H9 (cell line): Measurements from ENCODE around the gene ALOX12B. TPM values are rescaled to one million over a fixed set of nuclear protein-coding genes. Genes with fewer than 3 reads are reported as not detected.

Experiments used
- DNase-seq: peaks from one replicate; pipeline ENCODE4 v3.0.0-alpha.2; 2017
- H2AFZ ChIP-seq: one replicate; pipeline ENCODE4 v1.6.1; 2013; ENCODE audit warnings: mild to moderate bottlenecking, low read length, control low read depth, moderate library complexity
- H2AK5ac ChIP-seq: 2 replicates; pipeline ENCODE4 v1.6.1; 2013; ENCODE audit warnings: low read length, control low read depth, mixed read lengths; ENCODE audit not compliant: insufficient read length
- H2BK120ac ChIP-seq: one replicate; pipeline ENCODE4 v1.6.1; 2013; ENCODE audit warnings: low read depth, mild to moderate bottlenecking, low read length, control low read depth, inconsistent platforms; ENCODE audit not compliant: poor library complexity, severe bottlenecking
- H2BK12ac ChIP-seq: 2 replicates; pipeline ENCODE4 v1.6.1; 2013; ENCODE audit warnings: low read length, control low read depth, mixed read lengths, low read depth; ENCODE audit not compliant: insufficient read length
- H2BK15ac ChIP-seq: 2 replicates; pipeline ENCODE4 v1.6.1; 2013; ENCODE audit warnings: low read depth, low read length, control low read depth
- H2BK20ac ChIP-seq: one replicate; pipeline ENCODE4 v1.6.1; 2013; ENCODE audit warnings: low read depth, mild to moderate bottlenecking, low read length, control low read depth, inconsistent platforms; ENCODE audit not compliant: poor library complexity, severe bottlenecking
- H2BK5ac ChIP-seq: 2 replicates; pipeline ENCODE4 v1.6.1; 2013; ENCODE audit warnings: low read length, control low read depth, mixed read lengths; ENCODE audit not compliant: insufficient read length
- H3K14ac ChIP-seq: 2 replicates; pipeline ENCODE4 v1.6.1; 2013; ENCODE audit warnings: low read length, control low read depth; ENCODE audit not compliant: insufficient read depth
- H3K18ac ChIP-seq: 2 replicates; pipeline ENCODE4 v1.6.1; 2013; ENCODE audit warnings: low read depth, mild to moderate bottlenecking, mixed read lengths, low read length, control low read depth; ENCODE audit not compliant: insufficient read length
- H3K23ac ChIP-seq: 2 replicates; pipeline ENCODE4 v1.6.1; 2013; ENCODE audit warnings: low read length, control low read depth, mixed read lengths, low read depth; ENCODE audit not compliant: insufficient read length
- H3K23me2 ChIP-seq: 2 replicates; pipeline ENCODE4 v1.6.1; 2013; ENCODE audit warnings: low read depth, mild to moderate bottlenecking, mixed read lengths, low read length, control low read depth; ENCODE audit not compliant: insufficient read length, poor library complexity, severe bottlenecking
- H3K27ac ChIP-seq: 2 replicates; pipeline ENCODE4 v1.5.1; 2013; ENCODE audit warnings: low read length, control low read depth, mixed read lengths, low read depth; ENCODE audit not compliant: insufficient read length
- H3K27me3 ChIP-seq: 2 replicates; pipeline ENCODE4 v1.6.1; 2013; ENCODE audit warnings: low read length, control low read depth, inconsistent platforms; ENCODE audit not compliant: insufficient read depth
- H3K4ac ChIP-seq: 2 replicates; pipeline ENCODE4 v1.6.1; 2013; ENCODE audit warnings: low read depth, mild to moderate bottlenecking, control low read depth, inconsistent platforms, low read length, moderate library complexity
- H3K4me1 ChIP-seq: 2 replicates; pipeline ENCODE4 v1.6.1; 2013; ENCODE audit warnings: low read length, control low read depth, inconsistent platforms; ENCODE audit not compliant: insufficient read depth
- H3K4me2 ChIP-seq: 2 replicates; pipeline ENCODE4 v1.6.1; 2013; ENCODE audit warnings: low read length, control low read depth, mixed read lengths; ENCODE audit not compliant: insufficient read length, insufficient read depth
- H3K56ac ChIP-seq: 2 replicates; pipeline ENCODE4 v1.6.1; 2013; ENCODE audit warnings: low read depth, mild to moderate bottlenecking, mixed read lengths, low read length, control low read depth; ENCODE audit not compliant: insufficient read length
- H3K79me1 ChIP-seq: 2 replicates; pipeline ENCODE4 v1.6.1; 2013; ENCODE audit warnings: low read depth, mild to moderate bottlenecking, moderate library complexity, low read length, control low read depth, inconsistent platforms; ENCODE audit not compliant: insufficient read depth, poor library complexity, severe bottlenecking
- H3K79me2 ChIP-seq: 2 replicates; pipeline ENCODE4 v1.6.1; 2013; ENCODE audit warnings: low read length, control low read depth, inconsistent platforms; ENCODE audit not compliant: insufficient read depth
- H3K9ac ChIP-seq: 2 replicates; pipeline ENCODE4 v1.6.1; 2013; ENCODE audit warnings: low read length, control low read depth, mixed read lengths; ENCODE audit not compliant: insufficient read length; ENCODE audit errors: extremely low read depth
- H3K9me3 ChIP-seq: one replicate; pipeline ENCODE4 v1.6.1; 2013; ENCODE audit warnings: low read depth, low read length, inconsistent platforms; ENCODE audit not compliant: control insufficient read depth
- H3T11ph ChIP-seq: one replicate; pipeline ENCODE4 v1.6.1; 2013; ENCODE audit warnings: mild to moderate bottlenecking, low read length, control low read depth, inconsistent platforms
- H4K20me1 ChIP-seq: one replicate; pipeline ENCODE4 v1.6.1; 2013; ENCODE audit not compliant: control insufficient read depth, insufficient read length, insufficient read depth
- H4K5ac ChIP-seq: 2 replicates; pipeline ENCODE4 v1.6.1; 2013; ENCODE audit warnings: low read depth, mild to moderate bottlenecking, mixed read lengths, low read length, control low read depth; ENCODE audit not compliant: insufficient read length
- H4K8ac ChIP-seq: replicated peaks from 2 replicates; pipeline ENCODE4 v1.6.1; 2013; ENCODE audit warnings: low read length, control low read depth, mixed read lengths, low read depth; ENCODE audit not compliant: insufficient read length
- H4K91ac ChIP-seq: 2 replicates; pipeline ENCODE4 v1.6.1; 2013; ENCODE audit warnings: low read depth, mild to moderate bottlenecking, moderate library complexity, mixed read lengths, low read length, control low read depth; ENCODE audit not compliant: insufficient read length
- H3K27ac Mint-ChIP-seq, 3 experiments: 2 replicates in 2 of 3; 3 replicates in 1 of 3; pipeline ENCODE4 v1.8.0; 2020 to 2021; ENCODE audit warnings: mixed read lengths in 3 of 3, mild to moderate bottlenecking in 1 of 3, moderate library complexity in 1 of 3
- H3K27me3 Mint-ChIP-seq: 2 replicates; pipeline ENCODE4 v1.8.0; 2021; ENCODE audit warnings: low read depth, mild to moderate bottlenecking, moderate library complexity, mixed read lengths
- H3K36me3 Mint-ChIP-seq, 3 experiments: 2 replicates in 2 of 3; 3 replicates in 1 of 3; pipeline ENCODE4 v1.8.0; 2020 to 2021; ENCODE audit warnings: low read depth in 3 of 3, mixed read lengths in 3 of 3; ENCODE audit not compliant: insufficient read depth in 1 of 3
- H3K4me1 Mint-ChIP-seq, 2 experiments: 2 replicates each; pipeline ENCODE4 v1.8.0; 2020; ENCODE audit warnings: mixed read lengths in 2 of 2
- H3K4me3 Mint-ChIP-seq, 2 experiments: 2 replicates in 1 of 2; 3 replicates in 1 of 2; pipeline ENCODE4 v1.8.0; 2020 to 2021; ENCODE audit warnings: mild to moderate bottlenecking in 2 of 2, mixed read lengths in 2 of 2, moderate library complexity in 1 of 2
- H3K9me3 Mint-ChIP-seq, 2 experiments: 2 replicates in 1 of 2; 3 replicates in 1 of 2; pipeline ENCODE4 v1.8.0; 2020; ENCODE audit warnings: mild to moderate bottlenecking in 2 of 2, mixed read lengths in 2 of 2, moderate library complexity in 1 of 2
- CTCF ChIP-seq: fragments of 200-600 bp; sonication (generic); conservative IDR thresholded peaks from 3 replicates; pipeline ENCODE4 v1.8.0; 2021; ENCODE audit warnings: antibody characterized with exemption, mild to moderate bottlenecking
- WGBS: extraction: QIAGEN DNeasy Blood & Tissue Kit; methylation state at CpG from one replicate; pipeline ENCODE4 v1.1.7; 2013; ENCODE audit warnings: missing lambda C conversion rate, low lambda C conversion rate, mixed read lengths; ENCODE audit not compliant: insufficient read length; ENCODE audit errors: extremely low coverage; 5-methylcytosine and 5-hydroxymethylcytosine counted together
- total RNA-seq: library from RNA; stranded (reverse); gene quantifications from 2 replicates; pipeline ENCODE4 v1.2.1, GENCODE V29; 2021

ALOX12B gene
- total RNA-seq, 1 experiment from 2014 or later = 1.2 TPM

DNA sequence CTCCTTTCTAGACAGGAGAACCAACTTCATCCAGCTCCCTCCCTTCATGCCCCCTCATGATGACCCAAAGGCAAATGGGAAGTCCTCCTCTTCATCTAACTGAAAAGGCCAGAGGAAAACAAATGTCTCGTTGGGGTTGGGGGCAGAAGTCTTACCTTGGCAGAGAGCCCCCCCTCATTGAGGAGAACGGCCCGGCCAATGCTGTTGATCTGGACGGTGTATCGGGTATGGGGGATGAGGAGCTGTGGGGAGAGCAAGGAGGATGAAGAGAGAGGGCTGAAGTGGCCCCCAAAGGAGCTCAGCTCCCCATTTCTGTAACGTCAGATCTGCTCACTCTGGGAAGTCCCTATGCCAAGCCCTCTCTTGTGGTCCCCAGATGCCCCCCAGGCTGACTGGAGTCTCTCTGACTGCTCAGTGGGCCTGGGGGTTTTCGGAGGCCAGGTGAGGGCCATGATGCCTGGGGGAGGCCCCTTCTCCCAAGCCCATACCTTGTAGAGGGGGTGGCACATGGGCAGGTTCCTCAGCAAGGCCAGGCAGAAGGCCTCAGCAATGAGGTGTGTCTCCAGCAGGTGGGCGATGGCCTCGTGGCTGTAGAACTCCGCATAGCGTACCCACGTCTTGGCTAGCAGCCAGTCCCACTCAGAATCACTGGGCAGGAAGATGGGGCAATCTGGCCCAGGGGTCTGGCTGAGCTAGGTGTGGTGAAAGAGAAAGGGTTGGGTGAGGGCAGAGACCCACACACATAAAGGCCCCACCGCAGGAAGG is 10.8 kb downstream of the ALOX12B start:
- H3K9ac ChIP-seq = no peak overlapping the region
- no peaks in the 10 kb centered on the region; the same call in 1 of the 2 replicates for H3K4me1 ChIP-seq
- DNase-seq = no peak
- peaks cover 90% of the 10 kb centered on the region for H3K27me3 Mint-ChIP-seq
- no peak overlapping the region for H2BK12ac ChIP-seq
- no peak overlapping the region for H3K4ac ChIP-seq
- no peak overlapping the region for H2BK5ac ChIP-seq
- H3K4me2 ChIP-seq = no peak overlapping the region
- H2AFZ ChIP-seq = no peak overlapping the region
- H3K9me3 Mint-ChIP-seq = peaks cover 7 to 9% of the 10 kb centered on the region in 2 experiments; a peak in 4 of 5 replicates
- no peak for TF ChIP-seq CTCF
- no peak overlapping the region for H3K27ac ChIP-seq
- no peak overlapping the region for H3K4me3 Mint-ChIP-seq
- peaks cover 37% of the 10 kb centered on the region for H3K27me3 ChIP-seq
- no peaks in the 10 kb centered on the region for H3K79me2 ChIP-seq
- no peak overlapping the region for H3K56ac ChIP-seq
- H2AK5ac ChIP-seq = no peak overlapping the region
- no peaks in the 10 kb centered on the region for H3K79me1 ChIP-seq
- H2BK15ac ChIP-seq = no peak overlapping the region
- no peak overlapping the region for H4K91ac ChIP-seq
- no peaks in the 10 kb centered on the region for H3K9me3 ChIP-seq
- no peak overlapping the region for H3K27ac Mint-ChIP-seq
- H3T11ph ChIP-seq = no peak overlapping the region
- no peak overlapping the region for H3K18ac ChIP-seq
- H3K36me3 Mint-ChIP-seq = peaks cover 0 to 8% (median 0%) of the 10 kb centered on the region in 3 experiments; a peak in 3 of 7 replicates
- no peak overlapping the region; the same call in 1 of the 2 replicates for H3K14ac ChIP-seq
- H3K23ac ChIP-seq = no peak overlapping the region
- peaks cover 27% of the 10 kb centered on the region for H3K23me2 ChIP-seq
- H3K4me1 Mint-ChIP-seq = peaks cover 31 to 34% of the 10 kb centered on the region in 2 experiments
- no peak overlapping the region for H2BK120ac ChIP-seq
- H2BK20ac ChIP-seq = no peak overlapping the region
- WGBS = no CpG with 5 or more reads among the region's 13 CpGs
- no peaks in the 10 kb centered on the region for H4K20me1 ChIP-seq
- H4K5ac ChIP-seq = no peak overlapping the region
- H4K8ac ChIP-seq = no peak overlapping the region
